ES-I3 (cell line): ENCODE measurements around the gene PDE6C.
A peak's percentile ranks its signal among the peaks of the same experiment; 100 is the strongest.

ENCODE experiments used
- H3K36me3 ChIP-seq: 2 replicates; pipeline ENCODE4 v1.6.1; 2013; ENCODE audit warnings: mild to moderate bottlenecking, low read length, control low read depth, moderate library complexity; ENCODE audit not compliant: insufficient read depth
- H3K4me1 ChIP-seq: 2 replicates; pipeline ENCODE4 v1.6.1; 2013; ENCODE audit warnings: mild to moderate bottlenecking, control low read depth, low read length; ENCODE audit not compliant: insufficient read depth
- H3K9ac ChIP-seq: 2 replicates; pipeline ENCODE4 v1.6.1; 2013; ENCODE audit warnings: low read depth, mild to moderate bottlenecking, low read length, moderate library complexity
- H3K9me3 ChIP-seq: 2 replicates; pipeline ENCODE4 v1.6.1; 2013; ENCODE audit warnings: mild to moderate bottlenecking, low read length, moderate library complexity; ENCODE audit not compliant: control insufficient read depth, insufficient read depth

PDE6C gene

DNA sequence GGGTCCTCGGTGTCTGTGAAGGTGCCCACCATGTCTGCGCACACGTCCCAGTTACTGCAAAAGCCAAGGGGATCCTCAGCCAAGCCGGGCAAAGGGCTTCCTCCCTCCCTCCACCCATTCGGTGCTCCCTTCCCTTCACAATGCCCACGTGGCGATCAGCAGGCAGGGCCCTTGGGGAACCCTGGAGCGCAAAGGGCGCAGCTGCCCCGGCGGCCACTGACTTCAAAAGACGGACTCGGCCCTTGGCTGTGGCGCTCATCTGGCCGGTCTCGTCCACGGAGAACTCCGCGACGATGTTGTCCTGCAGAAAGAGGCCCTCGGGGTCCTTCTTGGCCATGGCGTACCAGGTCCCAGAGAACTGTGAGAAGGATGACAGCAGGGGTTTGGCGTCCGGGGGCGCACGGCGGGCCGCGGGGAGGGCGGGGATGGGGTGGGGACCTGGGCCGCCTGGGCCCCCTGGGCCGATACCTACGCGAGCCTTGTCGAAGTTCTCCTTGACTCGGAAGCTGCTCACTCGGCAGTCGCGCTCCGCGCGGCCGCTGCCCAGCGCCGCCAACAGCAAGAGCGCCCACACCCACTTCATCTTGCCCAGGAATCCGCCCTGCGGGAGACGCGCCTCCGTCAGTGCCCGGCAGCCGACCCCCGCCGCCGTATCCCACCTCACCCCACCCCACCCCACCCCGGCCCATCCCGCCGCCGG lies 11.7 kb upstream of the PDE6C start:
- Histone ChIP-seq H3K9me3 (no peaks in the 10 kb centered on the region), H3K9ac (peak overlapping the region; percentile 51; the same call in 1 of the 2 replicates), H3K36me3 (no peaks in the 10 kb centered on the region), H3K4me1 (no peaks in the 10 kb centered on the region)

DNA sequence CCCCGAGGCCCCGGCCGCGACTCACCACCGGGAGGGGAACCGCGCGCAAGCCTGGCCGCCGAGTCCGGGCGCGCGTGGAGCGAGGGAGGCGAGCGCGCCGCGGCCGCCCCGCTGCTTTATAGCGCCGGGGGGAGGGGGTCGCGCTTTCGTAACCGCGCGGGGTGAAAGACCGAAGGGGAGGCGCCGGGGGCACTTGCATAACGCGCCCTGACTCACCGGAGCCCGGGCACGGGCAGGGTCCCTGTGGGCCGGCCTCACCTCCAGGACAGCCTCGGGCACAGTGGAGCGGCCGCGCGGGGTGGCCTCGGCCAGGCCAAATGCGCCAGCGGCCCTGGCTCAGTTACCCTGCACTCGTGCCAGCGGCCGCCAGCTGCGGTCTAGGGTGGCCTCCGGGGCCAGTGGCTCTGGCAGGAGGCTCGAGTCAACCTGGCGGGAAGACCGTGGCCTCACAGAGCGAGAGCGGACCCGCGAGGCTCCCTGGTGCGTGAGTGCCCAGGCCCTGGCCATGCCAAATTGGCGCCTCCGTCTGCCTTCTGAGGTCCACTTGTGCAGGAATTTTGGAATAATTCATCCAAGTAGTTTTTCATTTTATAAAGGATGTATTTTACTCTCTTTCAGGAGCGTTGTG lies 11.1 kb upstream of the PDE6C start, which contains the start of gene RBP4:
Gene RBP4 (minus strand): TSS at position 90 of the 628 bp plus-strand sequence. CDS start 207 bp downstream, outside the sequence.
- H3K9me3 ChIP-seq = no peaks in the 10 kb centered on the region
- H3K36me3 ChIP-seq = no peaks in the 10 kb centered on the region
- H3K4me1 ChIP-seq = no peaks in the 10 kb centered on the region

DNA sequence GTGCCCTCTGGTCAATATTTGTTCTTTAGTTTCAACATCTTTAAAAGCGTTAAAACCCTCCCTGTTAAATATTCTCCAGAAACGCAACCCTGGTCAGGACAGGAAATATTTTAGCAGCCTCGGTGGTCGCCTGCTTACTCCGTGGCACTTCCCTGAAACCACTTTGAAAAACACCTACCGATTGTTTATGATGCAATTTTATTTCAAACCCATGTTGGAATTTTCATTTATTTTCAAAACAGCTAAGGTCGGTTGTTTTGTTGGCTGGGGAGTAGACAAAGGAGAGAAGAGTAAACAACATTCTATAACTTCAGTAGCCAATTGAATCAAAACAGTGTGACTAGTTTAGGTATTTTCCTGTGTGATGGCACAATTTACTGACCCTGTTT lies 10.6 kb upstream of the PDE6C start:
- Histone ChIP-seq H3K9me3 (no peaks in the 10 kb centered on the region), H3K4me1 (no peaks in the 10 kb centered on the region), H3K36me3 (no peaks in the 10 kb centered on the region), H3K9ac (peak overlapping the region; percentile 51; the same call in 1 of the 2 replicates)

More for the DNA sequence above, 11.1 kb upstream of the PDE6C start, which contains the start of gene RBP4:
- peak within 1 kb of the TSS; percentile 51 for H3K9ac ChIP-seq

DNA sequence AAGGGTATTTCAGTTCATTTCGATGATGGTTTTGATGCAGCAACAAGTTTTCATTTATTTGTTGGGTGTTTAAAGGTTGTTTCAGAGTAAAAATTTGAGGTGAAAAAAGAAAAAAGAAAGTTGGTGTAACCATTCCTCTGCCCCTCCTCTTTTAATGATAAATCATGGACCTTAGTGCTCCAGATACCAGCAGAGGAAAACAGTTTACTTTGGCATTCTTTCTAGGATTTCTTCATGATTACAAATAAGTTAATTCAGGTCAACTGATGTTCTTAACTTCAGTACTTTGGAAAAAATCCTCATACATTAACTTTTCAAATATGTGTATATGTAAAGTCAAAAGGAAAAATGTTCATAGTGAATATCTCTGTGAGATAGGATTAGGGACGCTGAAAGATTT lies 9.3 kb upstream of the PDE6C start:
- Histone ChIP-seq H3K36me3 (no peaks in the 10 kb centered on the region), H3K9ac (no peak overlapping the region), H3K9me3 (no peaks in the 10 kb centered on the region), H3K4me1 (no peaks in the 10 kb centered on the region)

DNA sequence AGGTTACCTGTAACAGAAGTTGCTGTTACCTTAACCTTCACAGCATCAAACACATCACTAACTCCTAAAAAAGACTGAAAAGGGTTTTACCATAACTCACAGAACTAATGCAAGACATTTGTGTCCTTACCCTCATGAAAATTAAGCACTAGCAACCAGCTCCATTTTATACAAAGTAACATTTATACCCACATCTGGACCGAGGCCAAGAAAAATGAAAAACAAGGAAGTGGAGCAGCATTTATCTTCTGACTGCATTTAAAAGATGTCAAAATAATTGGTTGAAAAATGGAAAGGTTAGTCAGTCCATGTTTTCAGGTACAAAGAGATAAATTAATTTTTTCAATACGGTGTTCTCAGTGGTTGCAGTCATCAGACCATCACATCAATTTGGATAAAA lies 8.2 kb upstream of the PDE6C start:
- H3K9ac ChIP-seq = no peak overlapping the region
- no peaks in the 10 kb centered on the region for H3K4me1 ChIP-seq
- no peaks in the 10 kb centered on the region for H3K9me3 ChIP-seq
- no peaks in the 10 kb centered on the region for H3K36me3 ChIP-seq

DNA sequence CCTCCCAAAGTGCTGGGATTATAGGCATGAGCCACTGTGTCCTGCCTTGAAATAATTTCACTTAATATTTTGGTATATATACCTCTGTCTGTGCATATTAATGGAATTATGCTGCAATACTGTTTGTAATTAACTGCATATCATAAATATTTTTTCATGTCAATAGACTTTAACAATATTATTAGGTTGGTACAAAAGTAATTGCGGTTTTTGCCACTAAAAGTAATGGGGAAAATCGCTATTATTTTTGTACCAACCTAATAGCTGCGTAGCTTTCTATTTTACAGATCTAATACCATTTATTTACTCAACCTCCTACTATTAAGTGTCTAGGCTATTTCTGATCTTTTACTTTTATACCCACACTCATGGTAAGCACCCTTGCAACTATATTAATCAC lies 3.9 kb upstream of the PDE6C start:
- Histone ChIP-seq H3K36me3 (no peaks in the 10 kb centered on the region), H3K4me1 (no peaks in the 10 kb centered on the region), H3K9me3 (no peaks in the 10 kb centered on the region), H3K9ac (no peak overlapping the region)

DNA sequence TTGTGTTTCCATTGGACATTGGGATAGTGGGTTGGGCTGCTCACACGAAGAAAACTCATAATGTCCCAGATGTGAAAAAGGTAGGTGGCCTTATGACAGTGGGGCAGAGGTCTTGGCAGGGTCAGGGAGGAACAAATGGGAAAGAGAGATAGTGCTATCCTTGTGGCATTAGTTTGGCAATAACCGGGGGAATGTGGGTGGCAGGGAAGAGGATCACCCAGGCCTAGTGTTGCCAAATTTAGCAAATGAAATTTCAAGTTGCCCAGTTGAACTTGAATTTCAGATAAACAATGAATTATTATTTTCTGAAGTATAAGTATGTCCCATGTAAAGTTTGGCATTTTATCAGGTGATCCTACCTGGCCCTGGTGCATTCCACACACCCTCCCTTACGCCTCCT lies 789 bp downstream of the PDE6C start:
- Histone ChIP-seq H3K9me3 (no peaks in the 10 kb centered on the region), H3K4me1 (peaks cover 4% of the 10 kb centered on the region; the same call in 1 of the 2 replicates), H3K36me3 (no peaks in the 10 kb centered on the region), H3K9ac (no peak overlapping the region)

DNA sequence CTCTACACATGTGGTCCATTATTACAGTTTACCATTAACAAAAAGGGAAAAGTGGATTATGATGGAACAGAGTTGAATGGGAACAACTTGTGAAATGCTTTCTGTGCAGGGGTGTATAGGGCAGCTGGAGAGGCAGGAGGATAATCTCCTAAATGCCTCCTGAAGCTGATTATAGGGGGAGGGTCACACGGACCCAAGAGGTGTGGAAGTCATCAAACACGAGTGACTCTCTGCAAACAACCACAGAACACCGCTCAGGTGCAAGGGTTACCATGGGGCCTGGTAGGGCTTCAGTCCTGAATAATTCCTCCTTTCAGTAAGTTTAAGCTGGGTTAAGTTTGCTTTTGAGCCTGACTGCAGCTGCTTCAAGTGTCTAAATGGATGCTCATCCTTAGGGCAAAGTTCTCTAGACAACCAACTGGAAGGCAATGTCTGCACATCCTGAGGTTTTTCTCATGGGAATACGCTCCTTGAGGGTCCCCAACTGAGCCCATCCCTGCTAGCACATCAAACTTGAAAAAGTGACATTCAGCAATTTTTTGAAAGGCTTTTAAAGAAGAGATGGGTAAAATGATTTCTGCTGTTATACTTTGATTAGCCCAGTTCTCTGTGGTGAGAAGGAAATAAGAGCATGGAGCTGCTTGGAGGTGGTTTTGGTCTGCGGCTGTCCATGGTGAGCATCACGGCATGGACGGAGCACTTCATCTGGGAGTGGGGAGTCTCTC lies 1.9 kb downstream of the PDE6C start:
- H3K36me3 ChIP-seq = no peaks in the 10 kb centered on the region
- no peaks in the 10 kb centered on the region for H3K9me3 ChIP-seq
- H3K4me1 ChIP-seq = peaks cover 4% of the 10 kb centered on the region; the same call in 1 of the 2 replicates

DNA sequence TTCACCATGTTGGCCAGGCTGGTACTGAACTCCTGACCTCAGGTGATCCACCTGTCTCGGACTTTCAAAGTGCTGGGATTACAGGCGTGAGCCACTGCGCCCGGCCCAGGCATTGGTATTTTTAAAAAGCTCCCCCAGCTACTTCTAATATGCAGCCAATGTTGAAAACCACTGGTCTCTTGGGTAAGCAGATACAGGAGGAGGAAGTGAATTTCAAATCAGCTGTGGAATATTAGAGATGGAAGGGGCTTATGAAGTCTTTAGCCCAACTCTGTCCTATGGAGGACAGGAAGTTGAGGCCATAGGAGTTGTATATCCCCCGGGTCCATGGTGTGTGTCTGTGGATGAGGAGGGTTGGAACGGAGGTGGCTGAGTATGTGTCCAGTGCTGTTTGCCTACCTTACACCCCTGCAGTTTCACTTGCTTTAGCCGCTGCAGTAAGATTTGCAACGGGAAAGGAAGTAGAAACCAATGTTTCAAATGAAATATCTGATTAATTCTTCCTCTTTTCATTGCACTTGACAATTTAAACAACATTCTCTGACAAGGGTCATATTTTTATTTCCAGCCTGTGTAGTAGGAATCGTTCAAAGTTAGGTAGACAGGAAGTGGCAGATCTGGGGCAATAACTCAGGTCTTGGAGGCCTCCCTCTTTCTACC lies 3.4 kb downstream of the PDE6C start:
- Histone ChIP-seq H3K4me1 (peaks cover 4% of the 10 kb centered on the region; the same call in 1 of the 2 replicates), H3K9me3 (no peaks in the 10 kb centered on the region), H3K9ac (no peak overlapping the region), H3K36me3 (no peaks in the 10 kb centered on the region)

More for the DNA sequence above, 1.9 kb downstream of the PDE6C start:
- no peak overlapping the region for H3K9ac ChIP-seq

DNA sequence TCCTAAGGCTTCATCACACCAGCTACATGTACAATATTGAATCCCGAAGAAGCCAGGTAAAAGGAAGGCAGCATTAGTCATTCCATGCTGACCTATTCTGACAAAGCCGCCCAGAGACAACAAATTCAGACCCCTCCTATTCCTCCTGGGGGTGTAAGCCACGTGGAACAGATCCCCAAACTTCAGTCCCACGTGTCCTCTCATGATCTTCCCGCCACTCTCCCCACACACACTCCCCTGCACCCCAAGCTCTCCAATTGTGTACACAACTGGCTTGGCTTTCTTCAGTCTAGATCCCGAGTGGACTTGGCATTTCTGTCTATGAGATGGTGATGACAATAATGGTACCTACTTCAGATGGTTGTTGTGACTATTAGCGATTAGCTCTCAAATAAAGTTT lies 8.6 kb downstream of the PDE6C start:
- Histone ChIP-seq H3K36me3 (no peaks in the 10 kb centered on the region), H3K4me1 (peaks cover 4% of the 10 kb centered on the region; the same call in 1 of the 2 replicates), H3K9ac (no peak overlapping the region), H3K9me3 (no peaks in the 10 kb centered on the region)

DNA sequence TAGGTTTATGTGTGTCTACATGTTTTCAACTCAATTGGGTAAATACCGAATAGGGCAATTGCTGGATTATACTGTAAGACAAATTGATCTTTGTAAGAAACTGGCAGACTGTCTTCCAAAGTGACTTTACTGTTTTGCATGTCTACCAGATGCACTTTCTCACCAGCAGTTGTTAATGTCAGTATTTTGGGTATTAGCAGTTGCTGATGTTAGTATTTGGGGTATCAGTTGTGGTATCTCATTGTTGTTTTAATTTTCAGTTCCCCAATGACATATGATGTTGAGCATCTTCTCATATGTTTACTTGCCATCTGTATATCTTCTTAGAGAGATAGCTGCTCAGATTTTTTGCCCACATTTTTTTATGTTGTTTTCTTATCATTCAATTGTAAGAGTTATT lies 10.6 kb downstream of the PDE6C start:
- Histone ChIP-seq H3K4me1 (no peaks in the 10 kb centered on the region), H3K9ac (no peak overlapping the region), H3K36me3 (no peaks in the 10 kb centered on the region), H3K9me3 (no peaks in the 10 kb centered on the region)

DNA sequence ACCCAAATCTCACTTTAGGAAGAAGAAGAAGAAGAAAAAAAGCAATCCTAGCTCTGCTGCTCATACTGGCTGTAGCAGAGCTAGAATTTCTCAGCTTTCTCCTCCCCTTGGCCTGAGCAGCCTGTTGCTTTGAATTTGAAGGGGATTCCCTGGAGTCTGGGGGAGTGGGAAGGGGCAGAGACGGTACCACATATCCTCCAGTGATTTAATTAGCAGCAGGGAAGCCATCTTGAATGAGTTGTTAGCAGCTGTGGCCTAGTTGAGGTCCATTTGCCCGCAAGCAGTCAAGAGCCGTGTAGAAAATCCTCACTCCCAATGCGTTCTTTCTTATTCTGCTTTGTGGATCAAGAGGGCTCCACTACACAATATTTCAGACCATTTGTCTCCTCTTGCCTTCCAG lies 16.5 kb downstream of the PDE6C start:
- Histone ChIP-seq H3K9ac (no peak overlapping the region), H3K4me1 (no peaks in the 10 kb centered on the region)

DNA sequence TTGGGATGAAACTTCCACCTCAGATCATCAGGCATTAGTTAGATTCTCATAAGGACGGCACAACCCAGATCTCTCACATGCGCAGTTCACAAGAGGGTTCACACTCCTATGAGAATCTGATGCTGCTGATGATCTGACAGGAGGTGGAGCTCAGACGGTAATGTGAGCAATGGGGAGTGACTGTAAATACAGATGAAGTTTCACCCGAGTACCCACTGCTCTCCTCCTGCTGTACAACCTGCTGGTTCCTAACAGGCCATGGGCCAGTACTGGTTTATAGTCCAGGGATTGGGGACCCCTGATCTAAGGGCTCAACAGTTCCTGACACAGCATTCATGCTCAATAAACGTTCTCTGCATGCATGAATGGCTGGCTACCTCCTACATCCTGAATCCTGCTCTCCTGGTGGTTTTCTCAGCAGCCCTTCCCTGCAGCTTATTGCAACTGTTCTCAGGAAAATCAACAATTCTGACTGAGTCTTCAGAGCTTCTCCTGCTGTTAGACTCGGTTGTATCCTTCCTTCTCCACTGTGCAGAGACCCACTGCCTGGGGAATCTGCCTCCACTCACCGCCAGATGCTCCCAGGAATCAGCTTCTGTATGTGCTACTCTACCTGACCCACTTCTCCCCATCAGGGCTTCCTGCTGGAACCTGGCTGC lies 17.4 kb downstream of the PDE6C start:
- Histone ChIP-seq H3K4me1 (no peaks in the 10 kb centered on the region), H3K9me3 (no peaks in the 10 kb centered on the region), H3K9ac (no peak overlapping the region), H3K36me3 (no peaks in the 10 kb centered on the region)

More for the DNA sequence above, 16.5 kb downstream of the PDE6C start:
- Histone ChIP-seq H3K36me3 (no peaks in the 10 kb centered on the region), H3K9me3 (no peaks in the 10 kb centered on the region)
